ENCODE results near the gene RASL11A. TPM values are rescaled to one million over a fixed set of nuclear protein-coding genes. Genes with fewer than 3 reads are reported as not detected.

Gene RASL11A
- total and polyA plus RNA-seq, 2 of the 13 experiments (the other 11 are each of a cell fraction or from before 2014, with no cell fraction given): 3.0 to 4.1 TPM

GRCh38 chr13:27270594-27271520 is at the start of gene RASL11A (continued):
- TF ChIP-seq ZMAT5 (CRISPR knock-in tag; IDR thresholded peaks at IDR 0.05; ENCODE audit: borderline replicate concordance, low read depth): no peak
- TF ChIP-seq ZNF329 (CRISPR knock-in tag; IDR thresholded peaks at IDR 0.05; ENCODE audit: low read depth): no peak
- TF ChIP-seq HHEX (CRISPR knock-in tag; IDR thresholded peaks at IDR 0.05): no peak
- TF ChIP-seq NFAT5 (CRISPR knock-in tag; IDR thresholded peaks at IDR 0.05): no peak
- no peak for TF ChIP-seq TAF15 (IDR thresholded peaks at IDR 0.05; ENCODE audit: low read depth, low read length, poor library complexity, severe bottlenecking)
- TF ChIP-seq ZNF260 (CRISPR knock-in tag; IDR thresholded peaks at IDR 0.05; ENCODE audit: borderline replicate concordance, low read depth): no peak
- TF ChIP-seq ZBTB39 (CRISPR knock-in tag; IDR thresholded peaks at IDR 0.05): no peak
- TF ChIP-seq AGO2 (optimal IDR thresholded peaks at IDR 0.05; ENCODE audit: low read depth, low read length): peak; percentile 28
- TF ChIP-seq FOXC1 (CRISPR knock-in tag; IDR thresholded peaks at IDR 0.05; ENCODE audit: borderline replicate concordance): peak; percentile 93
- no peak for TF ChIP-seq HDAC6 (IDR thresholded peaks at IDR 0.05; ENCODE audit: low read depth, low read length)
- no peak; the same call in 1 of the 2 replicates for TF ChIP-seq FOXA3 (CRISPR knock-in tag; IDR thresholded peaks at IDR 0.05)
- peak; percentile 39; the same call in 1 of the 2 replicates for TF ChIP-seq SP4 (CRISPR knock-in tag; IDR thresholded peaks at IDR 0.05)
- no peak for TF ChIP-seq ZNF143 (CRISPR knock-in tag; IDR thresholded peaks at IDR 0.05)
- peak; percentile 73 for TF ChIP-seq TFDP2 (CRISPR knock-in tag; IDR thresholded peaks at IDR 0.05)
- no peak for TF ChIP-seq POLR2AphosphoS2 (IDR thresholded peaks at IDR 0.05; ENCODE audit: low read depth, low read length)
- TF ChIP-seq TERF1 (CRISPR knock-in tag; IDR thresholded peaks at IDR 0.05): no peak
- TF ChIP-seq ZNF563 (CRISPR knock-in tag; IDR thresholded peaks at IDR 0.05): no peak
- no peak for TF ChIP-seq SOX6 (IDR thresholded peaks at IDR 0.05)
- TF ChIP-seq SOX6 (CRISPR knock-in tag; IDR thresholded peaks at IDR 0.05): no peak
